Measurements from ENCODE around the gene RHBG. TPM values are rescaled to one million over a fixed set of nuclear protein-coding genes. Genes with fewer than 3 reads are reported as not detected.

The RHBG gene
- total RNA-seq, 4 donors from 2014 or later, result 7.4 to 14.8 (median 8.1) TPM

DNA sequence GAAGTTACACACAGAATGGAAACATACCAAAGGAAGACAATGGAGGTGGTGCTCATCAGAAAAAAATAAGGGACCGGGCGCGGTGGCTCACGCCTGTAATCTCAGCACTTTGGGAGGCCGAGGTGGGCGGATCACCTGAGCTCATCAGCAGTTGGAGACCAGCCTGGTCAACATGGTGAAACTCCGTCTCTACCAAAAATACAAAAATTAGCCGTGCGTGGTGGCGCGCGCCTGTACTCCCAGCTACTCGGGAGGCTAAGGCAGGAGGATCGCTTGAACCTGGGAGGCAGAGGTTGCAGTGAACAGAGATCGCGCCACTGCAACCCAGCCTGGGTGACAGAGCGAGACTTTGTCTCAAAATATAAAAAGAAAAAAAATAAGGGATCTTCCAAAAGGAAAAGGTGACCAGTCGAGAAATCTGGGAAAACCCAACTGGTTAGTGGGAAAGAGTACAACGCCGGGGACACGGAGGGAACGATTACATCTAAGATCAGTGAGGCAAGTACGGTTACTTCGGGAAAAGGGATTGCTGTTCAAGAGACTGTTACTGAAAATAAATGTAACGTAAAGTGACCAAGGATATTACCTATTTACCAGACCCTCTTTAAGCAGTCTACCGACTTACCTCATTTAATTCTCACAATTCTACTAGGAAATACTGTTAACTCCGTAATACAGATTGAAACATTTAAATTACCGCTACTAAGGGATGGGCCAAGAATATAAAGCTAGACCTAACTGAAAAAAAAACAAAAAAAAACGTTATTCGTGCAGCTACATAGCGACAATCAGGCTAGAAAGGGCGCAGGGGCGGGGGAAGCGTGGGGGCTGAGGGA is 31.7 kb upstream of the RHBG start:
- Histone ChIP-seq H3K36me3 (peaks cover 30% of the 10 kb centered on the region), H3K27ac (peak overlapping the region; percentile 48), H3K4me1 (peaks cover 16% of the 10 kb centered on the region), H3K4me3 (peak overlapping the region; percentile 68), H3K9me3 (no peaks in the 10 kb centered on the region), H3K27me3 (no peaks in the 10 kb centered on the region)
- TF ChIP-seq POLR2A (IDR thresholded peaks at IDR 0.05), result no peak
- no peak for TF ChIP-seq EP300 (IDR thresholded peaks at IDR 0.05)
- TF ChIP-seq, protein P1, sequence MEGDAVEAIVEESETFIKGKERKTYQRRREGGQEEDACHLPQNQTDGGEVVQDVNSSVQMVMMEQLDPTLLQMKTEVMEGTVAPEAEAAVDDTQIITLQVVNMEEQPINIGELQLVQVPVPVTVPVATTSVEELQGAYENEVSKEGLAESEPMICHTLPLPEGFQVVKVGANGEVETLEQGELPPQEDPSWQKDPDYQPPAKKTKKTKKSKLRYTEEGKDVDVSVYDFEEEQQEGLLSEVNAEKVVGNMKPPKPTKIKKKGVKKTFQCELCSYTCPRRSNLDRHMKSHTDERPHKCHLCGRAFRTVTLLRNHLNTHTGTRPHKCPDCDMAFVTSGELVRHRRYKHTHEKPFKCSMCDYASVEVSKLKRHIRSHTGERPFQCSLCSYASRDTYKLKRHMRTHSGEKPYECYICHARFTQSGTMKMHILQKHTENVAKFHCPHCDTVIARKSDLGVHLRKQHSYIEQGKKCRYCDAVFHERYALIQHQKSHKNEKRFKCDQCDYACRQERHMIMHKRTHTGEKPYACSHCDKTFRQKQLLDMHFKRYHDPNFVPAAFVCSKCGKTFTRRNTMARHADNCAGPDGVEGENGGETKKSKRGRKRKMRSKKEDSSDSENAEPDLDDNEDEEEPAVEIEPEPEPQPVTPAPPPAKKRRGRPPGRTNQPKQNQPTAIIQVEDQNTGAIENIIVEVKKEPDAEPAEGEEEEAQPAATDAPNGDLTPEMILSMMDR (IDR thresholded peaks at IDR 0.05), result no peak
- TF ChIP-seq POLR2AphosphoS5 (IDR thresholded peaks at IDR 0.05), result no peak
- WGBS, result 33% methylated on average over 34 of the region's 34 CpGs
- DNase-seq (ENCODE audit: low spot score in 2 of 2), result no peak

DNA sequence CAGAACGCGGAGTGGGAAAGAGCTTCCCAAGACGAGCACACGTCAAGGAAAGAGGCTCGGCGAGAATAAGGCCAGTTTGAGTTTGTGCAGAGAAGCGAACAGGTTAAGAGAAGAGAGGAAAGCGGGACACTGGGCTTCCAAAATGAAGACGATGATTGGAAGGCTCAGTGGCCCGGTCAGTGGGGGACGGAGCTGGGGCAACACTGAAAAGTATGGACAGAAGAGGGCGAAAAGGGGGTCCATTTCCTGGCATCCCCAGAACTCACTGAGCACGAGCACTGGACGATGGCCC is 31.2 kb upstream of the RHBG start:
- 1% methylated on average over 14 of the region's 14 CpGs for WGBS
- TF ChIP-seq POLR2AphosphoS5 (IDR thresholded peaks at IDR 0.05) (no peak), POLR2A (IDR thresholded peaks at IDR 0.05) (peak in 1 of 2 donors; percentile 24)
- TF ChIP-seq, protein P1 (IDR thresholded peaks at IDR 0.05), result no peak
- Histone ChIP-seq H3K27ac (peak overlapping the region; percentile 48), H3K27me3 (no peaks in the 10 kb centered on the region), H3K36me3 (peaks cover 24% of the 10 kb centered on the region), H3K4me3 (peak overlapping the region; percentile 68), H3K4me1 (peaks cover 16% of the 10 kb centered on the region), H3K9me3 (no peaks in the 10 kb centered on the region)
- no peak for DNase-seq (ENCODE audit: low spot score in 2 of 2)

DNA sequence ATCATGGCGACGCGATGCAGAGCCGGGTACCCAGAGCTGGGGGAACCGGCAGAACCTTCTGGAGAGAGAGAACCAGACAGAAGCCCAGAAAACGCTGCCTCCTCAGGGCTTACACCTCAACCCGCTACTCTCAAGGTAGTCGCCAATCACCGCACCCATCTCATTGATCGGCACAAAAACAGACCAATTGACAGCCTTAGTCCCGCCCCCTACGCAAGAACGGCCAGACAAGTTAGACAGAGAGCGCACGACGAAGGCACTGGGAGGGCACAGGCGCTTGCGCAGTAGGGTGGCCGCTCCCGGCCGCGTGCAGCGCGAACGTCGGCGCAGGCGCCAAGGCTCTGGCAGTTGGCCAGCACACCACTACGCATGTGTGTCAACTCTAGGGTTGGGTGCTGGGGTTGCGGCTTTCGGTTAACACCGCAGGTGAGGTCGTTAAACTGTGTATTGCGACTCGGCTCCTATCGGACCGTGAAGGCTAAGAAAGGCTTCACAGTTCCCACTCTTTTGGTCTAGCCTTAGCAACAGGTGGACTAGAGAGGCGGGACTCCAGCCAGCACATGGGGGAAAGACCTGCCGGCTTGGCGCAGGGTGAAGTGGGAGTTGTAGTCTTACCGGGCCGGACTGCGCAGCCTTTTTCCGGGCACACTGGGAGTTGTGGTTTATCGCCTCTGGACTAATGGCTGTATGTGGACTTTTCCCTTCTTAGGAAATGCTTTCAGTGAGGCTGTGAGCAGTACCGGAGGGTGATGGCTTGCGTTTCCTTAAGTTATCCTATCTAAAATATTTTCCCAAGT is 30.6 kb upstream of the RHBG start, which contains the start of the genes CCT3 and TSACC:
TSS of gene CCT3 (minus strand) at position 113 of the 797 bp plus-strand sequence. CDS start at position 5, 108 bp downstream.
TSS of gene TSACC (plus strand) at position 347 of the 797 bp plus-strand sequence. CDS start 1,232 bp downstream, outside the sequence.
- Histone ChIP-seq H3K27me3 (no peaks in the 10 kb centered on the region), H3K27ac (peak within 1 kb of the TSS; percentile 75), H3K4me1 (peaks cover 16% of the 10 kb centered on the region), H3K36me3 (peaks cover 19% of the 10 kb centered on the region), H3K4me3 (peak within 1 kb of the TSS; percentile 68), H3K9me3 (no peaks in the 10 kb centered on the region)
- peak; percentile 98 for DNase-seq (ENCODE audit: low spot score in 2 of 2)
- TF ChIP-seq, protein P1 (IDR thresholded peaks at IDR 0.05), result no peak
- TF ChIP-seq EP300 (IDR thresholded peaks at IDR 0.05), result no peak
- peak in 2 of 3 donors; percentile 51 to 80 for TF ChIP-seq POLR2AphosphoS5 (IDR thresholded peaks at IDR 0.05)
- TF ChIP-seq POLR2A (IDR thresholded peaks at IDR 0.05), result no peak
- 1% methylated on average over 23 of the region's 47 CpGs for WGBS

DNA sequence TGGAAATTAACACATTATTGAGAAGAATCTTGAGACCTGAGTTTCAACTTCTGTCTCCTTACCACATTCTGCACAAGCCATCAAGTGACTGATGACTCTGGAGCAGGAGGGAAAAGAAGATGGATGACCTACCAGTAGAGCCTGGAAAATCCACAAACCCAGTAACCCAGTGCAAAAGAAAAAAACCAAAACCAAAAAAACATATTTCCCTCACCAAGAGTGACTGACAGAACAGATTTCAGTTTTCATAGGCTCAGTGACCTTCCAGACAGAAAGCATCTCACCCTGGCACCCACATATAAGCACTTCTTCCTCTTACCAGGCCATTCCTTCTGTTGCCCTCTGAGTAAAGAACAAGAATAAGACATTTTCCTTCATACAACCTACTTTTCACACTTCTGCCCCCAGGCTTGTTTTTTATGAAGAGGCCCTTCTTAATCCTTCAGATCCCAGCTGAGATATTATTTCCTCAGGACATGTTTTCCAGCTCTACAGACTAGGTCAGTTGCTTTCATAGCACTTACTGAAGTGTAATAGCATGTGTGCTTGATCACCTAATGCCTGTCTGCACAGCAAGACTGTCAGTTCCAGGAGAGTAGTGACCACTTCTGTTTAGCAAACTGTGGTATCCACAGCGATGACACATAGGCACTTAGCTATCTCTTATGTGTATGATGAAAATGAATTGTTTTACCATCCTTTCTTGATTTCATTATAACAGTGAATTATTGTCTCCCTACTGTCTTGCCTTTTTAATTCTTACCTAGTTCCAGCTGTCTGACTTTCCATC is 26.6 kb upstream of the RHBG start:
- H3K36me3 ChIP-seq, result no peaks in the 10 kb centered on the region
- H3K27ac ChIP-seq, result no peak overlapping the region
- no peaks in the 10 kb centered on the region for H3K9me3 ChIP-seq
- DNase-seq (ENCODE audit: low spot score in 2 of 2), result no peak
- peaks cover 1% of the 10 kb centered on the region for H3K4me1 ChIP-seq
- no peak overlapping the region for H3K4me3 ChIP-seq
- 76% methylated on average over 1 of the region's 1 CpG for WGBS
- H3K27me3 ChIP-seq, result no peaks in the 10 kb centered on the region
- TF ChIP-seq, protein P1 (IDR thresholded peaks at IDR 0.05), result no peak
- TF ChIP-seq EP300 (IDR thresholded peaks at IDR 0.05), result no peak
- no peak for TF ChIP-seq POLR2AphosphoS5 (IDR thresholded peaks at IDR 0.05)
- no peak for TF ChIP-seq POLR2A (IDR thresholded peaks at IDR 0.05)

Data from suprapubic skin (tissue), 4 donors.